ENCODE measurements around the gene PAH.

The PAH gene

GRCh38 chr12:102806110-102806509 is 110.9 kb downstream of the PAH start:
- no peaks in the 10 kb centered on the region for H3K9me3 ChIP-seq (ENCODE audit: control insufficient read depth, insufficient read depth, low read length)
- no peaks in the 10 kb centered on the region for H3K27me3 ChIP-seq (ENCODE audit: control insufficient read depth, insufficient read depth, low read length)
- H3K4me1 ChIP-seq (ENCODE audit: control insufficient read depth, insufficient read depth, low read length), result no peaks in the 10 kb centered on the region
- DNase-seq (ENCODE audit: low read depth, low spot score), result no peak
- no CpG with 5 or more reads among the region's 3 CpGs for WGBS (ENCODE audit: insufficient coverage, insufficient read length)
- no peak overlapping the region for H3K4me3 ChIP-seq (ENCODE audit: low read length)
- no peaks in the 10 kb centered on the region for H3K36me3 ChIP-seq (ENCODE audit: control insufficient read depth, insufficient read depth, low read length)
- H3K27ac ChIP-seq (ENCODE audit: low read length), result no peak overlapping the region

GRCh38 chr12:102800565-102800964 is 116.5 kb downstream of the PAH start:
- no peaks in the 10 kb centered on the region for H3K4me1 ChIP-seq (ENCODE audit: control insufficient read depth, insufficient read depth, low read length)
- no peak overlapping the region for H3K4me3 ChIP-seq (ENCODE audit: low read length)
- H3K27ac ChIP-seq (ENCODE audit: low read length), result no peak overlapping the region
- no peaks in the 10 kb centered on the region for H3K27me3 ChIP-seq (ENCODE audit: control insufficient read depth, insufficient read depth, low read length)
- no peaks in the 10 kb centered on the region for H3K9me3 ChIP-seq (ENCODE audit: control insufficient read depth, insufficient read depth, low read length)
- H3K36me3 ChIP-seq (ENCODE audit: control insufficient read depth, insufficient read depth, low read length), result no peaks in the 10 kb centered on the region
- DNase-seq (ENCODE audit: low read depth, low spot score), result no peak

- no peaks in the 10 kb centered on the region for H3K27me3 ChIP-seq (ENCODE audit: control insufficient read depth, insufficient read depth, low read length)
- no CpG with 5 or more reads among the region's 9 CpGs for WGBS (ENCODE audit: insufficient coverage, insufficient read length)
- no peak overlapping the region for H3K27ac ChIP-seq (ENCODE audit: low read length)
- H3K4me3 ChIP-seq (ENCODE audit: low read length), result no peak overlapping the region
- H3K9me3 ChIP-seq (ENCODE audit: control insufficient read depth, insufficient read depth, low read length), result no peaks in the 10 kb centered on the region
- no peaks in the 10 kb centered on the region for H3K36me3 ChIP-seq (ENCODE audit: control insufficient read depth, insufficient read depth, low read length)
- no peaks in the 10 kb centered on the region for H3K4me1 ChIP-seq (ENCODE audit: control insufficient read depth, insufficient read depth, low read length)
- DNase-seq (ENCODE audit: low read depth, low spot score), result no peak
These were observed 117.8 kb downstream of the PAH start for GRCh38 chr12:102799229-102799628.

GRCh38 chr12:102797528-102797927 is 119.5 kb downstream of the PAH start:
- H3K36me3 ChIP-seq (ENCODE audit: control insufficient read depth, insufficient read depth, low read length), result no peaks in the 10 kb centered on the region
- H3K4me1 ChIP-seq (ENCODE audit: control insufficient read depth, insufficient read depth, low read length), result no peaks in the 10 kb centered on the region
- no CpG with 5 or more reads among the region's 5 CpGs for WGBS (ENCODE audit: insufficient coverage, insufficient read length)
- H3K27ac ChIP-seq (ENCODE audit: low read length), result no peak overlapping the region
- H3K9me3 ChIP-seq (ENCODE audit: control insufficient read depth, insufficient read depth, low read length), result no peaks in the 10 kb centered on the region
- H3K27me3 ChIP-seq (ENCODE audit: control insufficient read depth, insufficient read depth, low read length), result no peaks in the 10 kb centered on the region
- H3K4me3 ChIP-seq (ENCODE audit: low read length), result no peak overlapping the region
- no peak for DNase-seq (ENCODE audit: low read depth, low spot score)

GRCh38 chr12:102793921-102794320 is 123.1 kb downstream of the PAH start:
- no CpG with 5 or more reads among the region's 7 CpGs for WGBS (ENCODE audit: insufficient coverage, insufficient read length)
- Histone ChIP-seq H3K27ac (ENCODE audit: low read length) (no peak overlapping the region), H3K27me3 (ENCODE audit: control insufficient read depth, insufficient read depth, low read length) (no peaks in the 10 kb centered on the region), H3K4me1 (ENCODE audit: control insufficient read depth, insufficient read depth, low read length) (no peaks in the 10 kb centered on the region), H3K9me3 (ENCODE audit: control insufficient read depth, insufficient read depth, low read length) (no peaks in the 10 kb centered on the region), H3K4me3 (ENCODE audit: low read length) (no peak overlapping the region), H3K36me3 (ENCODE audit: control insufficient read depth, insufficient read depth, low read length) (no peaks in the 10 kb centered on the region)
- no peak for DNase-seq (ENCODE audit: low read depth, low spot score)

All from iPS DF 6.9 (cell line).